DMS53 treated with DMSO at 0.1 percent for 48 hours (cell line): Measurements from ENCODE around the gene ENDOV.

ENCODE experiments used
- DNase-seq: peaks from one replicate; lab custom pipeline; 2025; ENCODE audit not compliant: unreplicated experiment; lab: John Stamatoyannopoulos, UW

ENDOV gene

DNA sequence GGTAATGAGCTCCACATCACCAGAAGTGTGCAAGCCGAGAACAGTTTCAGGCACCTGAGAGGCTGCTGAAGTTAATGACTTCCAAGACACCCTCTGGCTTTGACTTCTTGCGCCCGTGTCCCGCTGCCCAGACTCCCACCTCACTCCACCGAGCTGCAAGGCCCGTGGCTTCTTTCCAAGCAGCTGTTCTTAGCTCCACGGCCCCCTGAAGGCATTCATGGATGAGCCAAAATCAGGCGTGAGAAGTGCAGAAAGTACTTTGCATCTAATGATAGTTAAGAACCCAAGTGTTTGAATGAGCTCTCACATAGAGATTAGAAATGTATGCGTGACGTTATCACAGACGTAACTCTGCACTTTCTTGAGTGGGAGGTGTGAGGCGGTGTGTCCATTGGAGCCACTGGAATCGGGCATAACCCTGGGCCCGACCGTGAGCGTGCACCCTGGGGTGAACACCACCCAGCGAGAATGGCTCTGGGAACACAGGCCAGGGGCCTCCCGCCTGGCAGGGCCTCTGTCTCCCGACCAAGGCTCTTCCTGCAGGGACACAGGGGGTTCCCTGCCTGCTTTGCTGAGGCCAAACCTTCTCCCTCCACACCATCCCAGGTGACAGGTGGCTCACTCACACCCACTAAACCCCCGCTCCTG, 50.5 kb downstream of the ENDOV start:
- no peak for DNase-seq

DNA sequence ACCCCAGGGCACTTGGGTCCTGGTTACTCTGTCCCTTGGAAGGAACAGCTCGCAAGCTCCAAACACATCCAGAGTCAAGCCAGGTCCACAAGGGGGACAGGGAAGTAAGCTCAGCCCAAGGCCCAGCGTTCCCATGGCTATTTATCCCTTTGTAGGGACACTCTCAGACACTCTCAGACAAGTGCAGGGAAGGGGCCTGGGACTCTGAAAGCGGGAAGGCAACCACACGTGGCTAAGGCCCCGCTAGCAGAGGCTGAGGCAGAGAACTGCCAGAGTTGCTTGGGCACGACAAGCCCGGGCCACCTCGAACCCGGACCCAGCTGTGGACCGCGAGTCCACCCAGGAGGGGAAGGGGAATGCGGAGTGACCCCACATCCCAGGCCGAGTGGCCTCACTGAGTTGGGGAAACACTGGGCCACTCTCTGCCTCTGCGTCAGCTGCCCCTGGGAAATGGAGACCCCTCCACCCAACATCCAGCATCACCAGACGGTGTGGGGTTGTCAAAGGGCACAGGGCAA, 51.3 kb downstream of the ENDOV start:
- no peak for DNase-seq

DNA sequence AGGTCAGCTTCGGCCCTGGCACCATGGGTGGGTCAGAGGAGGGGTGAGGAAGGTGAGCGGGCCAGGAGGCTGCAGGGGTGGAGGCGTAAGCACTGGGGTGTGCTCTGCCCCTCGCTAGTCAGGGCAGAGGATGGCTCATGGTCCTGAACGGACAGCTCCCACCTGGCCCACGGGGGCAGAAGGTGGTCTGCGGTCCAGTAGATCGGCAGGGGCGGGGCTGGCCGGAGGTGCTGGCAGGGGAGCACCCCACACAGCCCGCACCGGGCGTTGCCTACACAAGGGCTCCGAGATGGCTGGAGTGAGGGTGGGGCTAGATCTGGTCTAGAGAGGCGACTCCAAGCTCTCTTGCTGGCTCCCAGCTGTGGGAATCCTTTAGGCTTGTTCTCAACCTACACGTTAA, 53.3 kb downstream of the ENDOV start:
- DNase-seq = no peak

DNA sequence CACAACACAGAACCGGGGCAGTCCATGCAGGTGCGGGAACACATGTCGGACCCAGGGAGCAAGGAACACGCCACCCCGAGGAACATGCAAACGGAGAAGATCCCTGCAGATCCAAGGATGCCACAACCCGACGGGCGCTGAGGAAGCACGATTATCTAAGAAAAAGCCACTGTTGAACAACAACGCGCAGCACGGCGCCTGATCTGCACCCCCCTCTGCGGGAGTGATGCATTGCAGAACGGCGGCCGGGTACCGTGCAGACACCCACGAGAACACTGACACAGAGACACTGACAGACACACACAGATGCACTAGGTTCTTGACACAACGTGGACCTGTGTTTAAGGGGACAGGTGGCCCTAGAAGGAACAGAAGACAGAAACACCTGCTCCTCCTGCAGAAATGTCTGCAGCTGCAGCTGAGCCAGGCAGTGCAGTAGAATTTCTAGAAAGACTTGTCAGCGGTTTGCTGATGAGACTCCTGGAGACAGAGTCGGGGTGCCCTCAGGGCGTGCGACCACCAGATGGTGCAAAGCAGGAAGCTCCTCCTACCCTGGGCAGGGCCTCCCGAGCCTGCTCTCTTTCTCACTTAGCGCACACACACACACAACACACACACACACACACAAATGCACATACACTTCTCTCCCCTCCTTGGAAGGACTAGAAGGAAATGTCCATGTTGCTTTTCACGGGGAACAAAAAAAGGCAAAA, 54.0 kb downstream of the ENDOV start:
- DNase-seq = no peak

DNA sequence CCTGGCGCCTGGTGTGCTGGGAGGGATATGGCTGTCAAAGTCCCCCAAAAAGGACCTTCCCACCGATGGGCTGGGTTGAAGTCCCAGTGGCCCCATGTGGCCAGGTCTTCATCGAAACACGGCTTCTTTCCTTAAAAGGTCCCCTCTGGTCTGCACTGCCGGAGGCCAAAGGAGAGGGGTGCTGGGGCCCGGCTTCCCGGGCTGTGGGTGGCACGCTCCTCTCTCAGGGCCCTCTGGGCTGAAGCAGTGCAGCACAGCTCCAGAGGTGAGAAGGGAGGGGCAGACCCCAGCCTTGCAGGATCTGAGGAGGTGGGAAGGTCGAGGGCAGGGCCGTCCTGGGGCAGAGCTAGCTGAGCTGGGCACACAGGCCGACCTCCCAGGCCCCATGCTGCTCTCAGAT, 54.7 kb downstream of the ENDOV start:
- no peak for DNase-seq

DNA sequence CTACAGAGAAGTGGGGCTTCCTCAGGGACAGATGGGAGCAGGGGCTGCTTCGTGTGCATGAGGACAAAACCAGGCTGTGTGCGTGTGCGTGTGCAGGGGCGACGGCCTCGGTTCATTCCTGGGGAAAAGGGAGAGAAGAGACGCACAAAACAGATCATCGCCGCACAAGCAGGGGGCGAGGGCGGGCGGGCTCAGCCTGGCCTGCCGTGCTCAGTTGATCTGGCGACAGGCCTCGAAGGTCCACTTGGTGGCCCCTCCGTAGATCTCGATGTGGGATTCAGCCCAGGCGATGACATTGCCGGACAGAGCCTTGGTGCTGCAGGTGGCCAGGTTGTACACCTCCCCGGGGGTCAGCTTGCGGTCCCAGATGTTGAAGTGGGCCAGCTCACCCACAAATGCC, 55.6 kb downstream of the ENDOV start:
- no peak for DNase-seq

DNA sequence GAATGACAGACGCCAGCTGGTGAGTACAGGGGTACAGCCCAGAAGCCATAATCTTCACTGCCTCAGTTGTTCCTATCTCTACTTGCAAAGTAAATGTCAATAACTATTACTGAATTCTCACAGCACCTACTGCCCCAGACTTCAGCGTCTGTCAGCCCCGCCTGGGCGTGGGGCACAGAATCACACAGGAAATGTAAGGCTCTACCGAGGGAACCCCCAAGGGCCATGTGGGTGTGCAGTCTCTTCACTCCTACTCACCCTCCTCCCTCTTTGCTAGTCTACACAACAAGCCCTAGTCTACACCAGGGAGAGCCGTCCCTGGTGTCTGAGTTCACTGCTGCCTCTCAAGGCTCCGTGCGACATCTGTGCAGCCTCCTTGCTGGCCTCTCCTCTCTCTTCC, 57.0 kb downstream of the ENDOV start:
- DNase-seq = no peak

DNA sequence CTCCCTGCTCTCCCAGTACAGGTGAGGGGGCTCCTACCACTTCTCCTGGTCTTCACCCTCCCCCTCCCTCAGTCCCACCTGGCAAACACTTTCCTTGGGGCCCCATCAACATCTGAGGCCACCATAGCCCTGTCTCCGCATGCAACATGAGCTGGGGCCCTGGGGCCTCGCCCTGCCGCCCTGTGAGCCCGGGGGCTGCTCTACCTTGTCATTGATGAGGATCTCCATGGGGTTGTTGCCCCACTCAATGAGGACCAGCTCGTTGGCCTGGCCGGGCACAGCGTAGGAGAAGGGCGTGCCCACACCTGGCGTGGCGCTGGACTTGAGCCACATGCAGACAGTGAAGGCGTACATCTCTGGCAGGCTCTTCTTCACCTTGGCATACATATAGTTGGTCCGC, 58.0 kb downstream of the ENDOV start:
- no peak for DNase-seq

DNA sequence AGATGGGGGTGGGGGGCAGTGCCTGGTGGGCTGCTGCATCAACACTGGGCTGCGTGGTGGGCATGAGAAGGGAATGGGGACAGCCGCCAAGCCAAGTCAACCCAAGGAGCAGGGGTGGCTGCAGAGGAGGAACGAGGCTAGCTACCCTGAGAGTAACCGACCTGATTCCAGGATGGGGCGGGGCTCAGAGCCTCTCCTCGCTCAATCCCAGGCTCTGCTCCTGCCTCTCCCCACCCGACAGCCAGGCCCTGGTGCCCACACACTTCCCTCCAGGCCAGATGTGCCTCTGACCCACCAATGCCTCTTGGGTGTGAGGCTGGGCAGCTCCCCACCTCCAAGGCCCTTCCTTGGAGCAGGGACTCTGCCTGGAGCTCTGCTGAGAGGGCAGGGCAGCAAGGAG, 58.7 kb downstream of the ENDOV start:
- no peak for DNase-seq

DNA sequence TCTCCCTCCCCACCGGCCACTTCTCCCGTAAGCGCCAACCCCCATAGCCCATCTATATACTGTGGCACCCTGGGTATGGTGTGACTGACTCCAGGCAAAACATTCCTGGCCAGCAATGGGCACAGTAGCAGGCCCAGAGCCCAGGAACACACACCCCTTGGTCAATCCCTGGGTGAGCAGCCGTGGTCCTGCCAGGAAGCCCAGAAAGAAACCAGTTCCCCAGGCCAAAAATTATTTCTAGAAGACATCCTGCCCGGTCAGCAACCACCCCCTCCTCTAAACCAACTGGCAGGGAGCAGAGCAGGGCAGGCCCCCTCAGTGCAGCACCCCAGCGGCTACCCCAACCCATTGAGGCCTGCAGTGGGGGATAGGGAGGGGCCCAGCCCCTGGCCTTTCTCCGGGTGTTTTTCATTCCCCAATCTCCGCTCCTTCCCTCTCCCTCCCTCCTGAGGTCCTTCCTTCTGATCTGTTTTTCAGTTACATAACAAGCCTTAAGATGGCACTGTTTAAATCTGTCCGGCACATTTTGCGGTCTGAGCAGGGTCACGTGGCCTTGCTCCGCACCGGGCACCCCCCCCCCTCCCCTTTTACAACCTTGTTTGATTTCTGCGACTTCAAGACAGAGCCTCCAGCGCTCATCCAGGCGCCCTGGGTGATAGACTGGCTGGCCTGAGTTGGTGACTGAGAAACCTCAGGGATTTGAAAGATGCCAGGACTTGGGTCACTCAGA, 59.4 kb downstream of the ENDOV start:
- no peak for DNase-seq

DNA sequence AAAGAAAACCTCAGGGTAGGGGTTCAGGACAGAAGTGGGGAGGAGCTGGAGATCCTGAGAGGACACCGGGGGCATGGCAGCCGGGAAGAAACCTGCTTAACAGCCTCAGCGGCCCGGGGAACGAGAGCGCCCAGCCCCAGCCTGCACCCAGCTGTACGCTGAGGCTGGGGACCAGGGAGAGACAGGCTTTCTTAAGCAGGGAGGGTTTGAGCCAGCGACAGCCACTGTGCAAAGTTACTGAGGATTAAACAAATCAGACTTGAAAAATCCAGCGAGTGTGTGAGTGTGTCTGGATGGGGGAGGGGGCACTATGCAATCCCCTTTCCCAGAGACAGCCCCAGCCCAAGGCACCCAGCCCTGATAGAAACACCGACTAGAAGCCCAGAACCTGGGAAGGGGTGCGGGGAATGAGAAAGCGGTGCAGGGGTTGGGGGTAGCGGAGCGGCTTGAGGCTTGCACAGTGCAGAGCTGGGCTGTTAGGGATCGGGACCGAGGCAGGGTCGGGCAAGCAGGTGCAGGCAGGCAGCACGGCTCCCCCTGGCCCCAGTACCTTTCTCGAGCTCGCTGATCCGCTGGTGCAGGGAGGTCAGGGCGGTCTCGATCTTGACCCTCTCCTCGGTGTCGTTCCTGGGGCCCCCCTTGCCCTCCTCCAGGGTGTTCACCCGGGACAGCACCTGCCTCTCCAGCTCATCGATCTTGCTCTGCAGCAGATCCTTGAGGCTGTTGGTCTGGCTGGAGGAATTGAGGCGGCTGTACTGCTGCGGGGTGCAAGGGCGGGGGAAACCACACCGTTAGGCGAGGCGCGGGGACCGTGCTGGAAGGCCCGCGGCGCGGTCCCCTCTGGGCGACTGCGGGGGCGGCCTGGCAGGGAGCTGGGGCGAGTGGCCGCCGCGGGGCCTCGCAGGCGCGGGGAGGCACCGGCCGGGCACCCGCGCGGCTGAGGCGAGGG, 60.3 kb downstream of the ENDOV start:
- DNase-seq = no peak

DNA sequence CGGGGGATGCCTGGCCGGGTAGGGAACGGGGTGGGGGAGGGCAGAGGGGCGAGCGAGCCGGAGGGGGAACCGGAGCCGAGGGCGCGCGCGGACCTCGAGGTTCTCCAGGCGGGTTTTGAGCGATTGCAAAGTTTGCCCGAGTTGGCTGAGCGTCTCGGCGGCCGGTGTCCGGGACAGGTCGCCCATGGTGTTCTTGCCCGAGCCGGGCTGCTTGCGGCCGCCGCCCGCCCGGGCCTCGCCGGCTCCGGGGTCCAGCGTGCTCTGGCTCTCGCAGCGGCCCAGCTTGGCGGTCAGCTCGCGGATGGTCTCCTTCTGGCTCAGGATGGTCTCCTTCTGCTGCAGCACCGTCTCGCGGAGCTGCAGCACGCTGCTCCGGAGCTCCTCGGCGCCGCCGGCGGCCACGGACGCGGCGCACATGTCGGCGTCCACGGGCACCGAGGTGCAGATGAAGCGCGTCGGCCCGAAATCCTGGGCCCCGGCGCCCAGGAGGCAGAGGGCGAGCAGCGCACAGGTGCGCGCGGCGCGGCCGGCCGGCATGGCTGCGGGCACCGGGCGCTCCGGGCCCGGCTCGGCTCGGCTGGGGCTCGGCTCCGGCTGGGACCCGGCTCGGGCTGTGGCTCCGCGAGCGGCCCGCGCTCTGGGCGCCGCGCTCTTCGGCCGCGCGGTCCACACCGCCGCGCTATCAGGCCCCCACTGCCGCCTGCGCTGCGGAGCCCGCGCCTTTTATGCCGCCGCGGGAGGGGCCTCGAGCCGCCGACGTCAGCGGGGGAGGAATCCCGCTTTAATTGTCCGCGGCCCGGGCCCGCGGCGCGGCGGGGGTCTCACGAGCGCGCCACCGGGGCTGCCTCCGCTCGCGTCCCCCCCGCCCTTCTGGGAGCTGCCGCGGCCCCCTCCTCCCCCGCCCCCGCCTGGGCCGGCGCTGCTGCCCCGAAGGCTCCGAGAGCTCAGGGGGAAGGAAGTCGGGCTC, 61.2 kb downstream of the ENDOV start, which contains the start of gene NPTX1:
Gene NPTX1, minus strand, starts transcription at position 698 of the 967 bp plus-strand sequence. Its CDS starts 161 bp downstream, at position 537.
- no peak for DNase-seq

DNA sequence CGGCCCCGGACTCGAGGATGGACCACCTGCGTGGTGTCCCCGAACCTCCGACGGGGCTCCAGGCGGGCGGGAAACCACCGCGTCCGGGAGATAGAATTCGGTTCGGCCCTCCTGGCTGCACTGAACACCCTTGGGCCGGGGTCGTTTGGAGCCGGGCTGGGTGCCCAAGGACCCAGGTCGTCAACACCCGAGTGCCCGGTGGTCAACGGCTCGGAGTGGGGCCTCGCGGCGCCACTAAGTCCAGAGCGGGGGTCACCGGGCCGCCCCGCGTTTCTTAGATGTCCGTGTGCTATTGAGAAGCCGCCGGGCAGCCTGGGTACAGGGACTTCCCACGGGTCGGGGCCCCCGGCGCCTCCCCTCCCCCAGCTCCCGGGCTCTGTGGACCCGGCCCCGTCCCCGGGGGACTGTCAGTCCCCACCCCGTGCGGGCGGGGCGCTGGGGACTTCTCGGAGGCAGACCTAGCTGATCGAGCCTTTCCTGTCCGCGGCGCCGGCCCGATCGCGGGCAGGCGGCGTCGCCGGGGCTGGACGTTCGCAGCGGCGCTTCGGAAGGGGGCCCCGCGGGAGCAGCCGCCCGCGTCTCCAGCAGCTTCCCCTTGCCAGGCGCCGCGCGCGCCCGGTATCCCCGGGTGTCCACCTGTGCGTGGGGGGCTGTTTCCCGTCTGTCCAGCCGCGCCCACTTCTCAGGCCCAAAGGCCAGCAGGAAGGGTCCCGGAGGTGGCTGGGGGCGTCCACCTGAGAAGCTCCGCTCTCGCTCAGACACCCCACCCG, 62.1 kb downstream of the ENDOV start:
- no peak for DNase-seq

DNA sequence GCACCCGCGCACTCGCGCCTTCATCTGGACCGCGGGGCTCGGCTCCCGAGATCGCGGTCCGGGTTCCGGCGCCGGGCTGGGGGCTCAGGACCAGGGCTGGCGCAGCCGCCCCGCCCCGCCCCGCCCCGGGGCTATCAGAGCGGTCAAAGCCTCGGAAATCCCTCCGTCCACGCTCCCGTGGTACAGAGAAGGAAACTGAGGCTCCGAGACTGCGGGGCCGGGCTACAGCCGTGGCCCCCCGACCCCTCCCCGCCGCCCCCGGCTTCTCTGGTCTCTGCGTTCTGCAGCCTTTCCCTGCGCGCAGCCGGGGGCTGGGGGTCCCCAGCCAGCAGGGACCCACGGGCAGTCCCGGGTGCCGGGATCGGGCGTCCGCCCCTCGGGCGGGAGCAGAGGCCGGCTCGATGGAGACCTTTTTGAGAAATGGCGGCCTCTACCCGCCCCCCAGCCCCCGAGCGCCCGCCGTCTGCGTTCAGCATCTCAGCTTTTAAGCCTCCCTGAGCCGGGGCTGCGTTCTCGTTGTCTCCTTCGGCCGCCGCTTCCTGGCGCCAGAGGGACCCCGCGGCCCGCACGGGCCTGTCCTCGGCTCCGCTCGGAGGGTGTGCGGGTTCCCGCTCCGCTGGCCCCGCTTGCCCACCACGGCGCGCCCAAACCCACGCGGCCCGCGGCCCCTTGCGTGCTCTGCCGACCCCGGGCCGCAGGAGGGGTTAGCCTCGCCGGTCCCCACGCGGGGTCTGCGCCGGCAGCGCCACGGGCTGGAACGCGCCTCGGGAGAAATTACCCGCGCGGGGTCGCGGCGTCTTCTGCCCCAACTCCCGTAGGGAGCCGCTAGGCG, 62.9 kb downstream of the ENDOV start:
- DNase-seq = no peak

DNA sequence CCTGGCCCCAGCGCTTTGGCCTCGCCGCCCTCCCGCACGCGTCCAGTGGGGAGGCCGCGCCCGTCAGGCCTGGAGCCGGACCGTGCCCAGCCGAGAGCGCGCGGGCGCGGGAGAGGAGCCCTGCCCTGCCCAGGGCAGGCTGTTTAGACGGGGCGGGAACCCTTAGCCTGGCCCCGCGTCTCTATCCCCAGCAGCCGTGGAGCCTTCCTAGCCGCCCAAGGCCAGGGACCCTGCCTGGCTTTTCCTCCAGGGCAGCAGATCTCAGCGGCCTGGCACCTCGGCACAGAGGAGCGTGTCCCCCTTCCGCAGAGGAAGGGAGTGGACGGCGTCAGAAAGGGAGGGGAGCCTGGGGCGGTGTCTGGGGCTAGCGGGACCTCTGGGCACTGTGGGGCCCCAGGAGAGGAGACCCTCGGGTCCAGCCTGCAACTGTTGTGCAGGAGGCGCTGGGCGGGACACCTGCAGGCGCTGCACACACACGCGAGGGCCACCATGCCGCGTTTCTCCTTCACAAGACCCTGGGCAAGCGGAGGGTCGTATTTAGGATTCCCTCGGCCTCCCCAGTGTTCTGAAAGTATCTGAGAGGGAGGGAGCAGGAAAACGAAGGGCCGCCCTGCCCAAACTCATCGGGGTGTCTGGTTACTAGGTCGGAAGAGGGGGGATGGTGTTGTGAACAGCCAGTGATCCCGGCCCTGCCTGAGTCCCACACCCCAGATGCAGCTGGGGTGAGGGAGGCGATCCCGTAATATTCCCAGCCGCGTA, 63.7 kb downstream of the ENDOV start:
- no peak for DNase-seq

DNA sequence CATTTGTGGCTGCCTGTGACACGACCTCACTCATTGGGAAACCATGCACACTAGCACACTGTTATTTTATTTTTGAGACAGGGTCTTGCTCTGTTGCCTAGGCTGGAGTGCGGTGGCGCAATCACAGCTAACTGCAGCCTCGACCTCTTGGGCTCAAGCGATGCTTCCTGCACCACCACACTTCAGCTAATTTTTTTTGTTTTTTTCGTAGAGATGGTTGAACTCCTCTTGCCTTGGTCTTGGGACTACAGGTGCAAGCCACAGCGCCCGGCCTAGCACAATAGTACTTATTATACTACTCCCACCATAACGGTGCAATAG, 64.2 kb downstream of the ENDOV start:
- no peak for DNase-seq

DNA sequence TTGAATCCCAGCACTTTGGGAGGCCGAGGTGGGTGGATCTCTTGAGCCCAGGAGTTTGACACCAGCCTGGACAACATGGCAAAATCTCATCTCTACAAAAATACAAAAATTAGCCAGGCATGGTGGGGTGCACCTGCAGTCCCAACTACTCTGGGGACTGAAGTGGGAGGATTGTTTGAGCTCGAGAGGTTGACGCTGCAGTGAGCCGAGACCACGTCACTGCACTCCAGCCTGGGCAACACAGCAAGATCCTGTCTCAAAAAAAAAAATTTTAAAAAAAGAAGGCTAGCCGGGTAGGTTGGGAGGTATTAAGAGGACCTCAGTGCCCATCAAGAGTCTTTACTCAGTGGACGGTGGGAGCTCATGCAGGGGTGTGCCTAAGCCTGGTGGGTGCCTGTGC, 65.3 kb downstream of the ENDOV start:
- no peak for DNase-seq
